Coronary artery (tissue), 2 donors: ENCODE results near the gene TCF7.
A peak's percentile ranks its signal among the peaks of the same experiment; 100 is the strongest.

Experiments
- DNase-seq: peaks from one replicate; pipeline ENCODE4 v3.0.0-alpha.2; 2017; ENCODE audit warnings: low spot score
- H3K27ac ChIP-seq, 2 donors: fragments of 200-600 bp; sonication (generic); one replicate each; pipeline ENCODE4 v1.5.1; 2016 to 2019
- H3K4me3 ChIP-seq: fragments of 200-600 bp; sonication (generic); 2 replicates; pipeline ENCODE4 v1.5.1; 2016; ENCODE audit warnings: mild to moderate bottlenecking, moderate library complexity
- TF ChIP-seq, protein P1 (sequence below): fragments of 200-600 bp; sonication (generic); IDR thresholded peaks from one replicate; pipeline ENCODE4 v1.5.1; 2019; ENCODE audit warnings: antibody characterized with exemption

TCF7 gene

DNA sequence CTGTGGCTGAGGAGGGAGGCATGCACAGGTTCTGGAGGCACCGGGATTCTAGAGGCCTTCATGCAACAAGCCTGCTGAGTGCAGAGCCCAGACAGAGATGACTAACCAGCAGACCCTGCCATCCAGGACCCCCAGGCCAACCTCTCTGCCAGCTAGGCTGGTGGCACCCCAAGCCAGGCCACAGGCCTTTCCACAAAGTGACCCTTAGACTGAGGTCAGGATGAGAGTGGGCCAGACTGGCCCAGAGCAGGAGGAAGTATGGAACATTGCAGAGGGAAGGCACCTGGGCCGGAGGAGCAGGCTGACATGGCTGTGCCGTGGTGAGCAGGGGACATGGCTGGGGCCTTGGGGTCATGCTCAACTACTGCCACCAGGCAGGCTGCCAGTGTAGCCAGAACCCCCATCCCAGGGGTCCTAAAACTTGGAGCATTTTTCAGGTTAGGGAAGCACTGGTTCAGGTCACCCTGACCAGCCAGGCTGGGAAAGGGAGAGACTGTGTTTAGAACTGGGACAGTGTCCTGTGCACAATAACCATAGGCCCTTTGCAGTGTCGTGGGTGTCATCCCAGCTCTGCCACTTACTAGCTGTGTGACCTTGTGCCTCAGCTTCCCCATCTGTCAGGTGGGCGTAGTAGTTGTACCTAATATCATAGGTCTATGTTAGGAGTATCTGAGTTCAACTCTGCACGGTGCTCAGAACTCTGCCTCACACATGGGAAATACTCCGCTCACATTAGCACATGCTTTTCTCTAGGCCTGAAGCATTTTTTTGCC lies 17.3 kb downstream of the TCF7 start:
- TF ChIP-seq, protein P1, sequence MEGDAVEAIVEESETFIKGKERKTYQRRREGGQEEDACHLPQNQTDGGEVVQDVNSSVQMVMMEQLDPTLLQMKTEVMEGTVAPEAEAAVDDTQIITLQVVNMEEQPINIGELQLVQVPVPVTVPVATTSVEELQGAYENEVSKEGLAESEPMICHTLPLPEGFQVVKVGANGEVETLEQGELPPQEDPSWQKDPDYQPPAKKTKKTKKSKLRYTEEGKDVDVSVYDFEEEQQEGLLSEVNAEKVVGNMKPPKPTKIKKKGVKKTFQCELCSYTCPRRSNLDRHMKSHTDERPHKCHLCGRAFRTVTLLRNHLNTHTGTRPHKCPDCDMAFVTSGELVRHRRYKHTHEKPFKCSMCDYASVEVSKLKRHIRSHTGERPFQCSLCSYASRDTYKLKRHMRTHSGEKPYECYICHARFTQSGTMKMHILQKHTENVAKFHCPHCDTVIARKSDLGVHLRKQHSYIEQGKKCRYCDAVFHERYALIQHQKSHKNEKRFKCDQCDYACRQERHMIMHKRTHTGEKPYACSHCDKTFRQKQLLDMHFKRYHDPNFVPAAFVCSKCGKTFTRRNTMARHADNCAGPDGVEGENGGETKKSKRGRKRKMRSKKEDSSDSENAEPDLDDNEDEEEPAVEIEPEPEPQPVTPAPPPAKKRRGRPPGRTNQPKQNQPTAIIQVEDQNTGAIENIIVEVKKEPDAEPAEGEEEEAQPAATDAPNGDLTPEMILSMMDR = no peak
- Histone ChIP-seq H3K4me3 (no peak overlapping the region), H3K27ac (no peak overlapping the region)
- no peak for DNase-seq

DNA sequence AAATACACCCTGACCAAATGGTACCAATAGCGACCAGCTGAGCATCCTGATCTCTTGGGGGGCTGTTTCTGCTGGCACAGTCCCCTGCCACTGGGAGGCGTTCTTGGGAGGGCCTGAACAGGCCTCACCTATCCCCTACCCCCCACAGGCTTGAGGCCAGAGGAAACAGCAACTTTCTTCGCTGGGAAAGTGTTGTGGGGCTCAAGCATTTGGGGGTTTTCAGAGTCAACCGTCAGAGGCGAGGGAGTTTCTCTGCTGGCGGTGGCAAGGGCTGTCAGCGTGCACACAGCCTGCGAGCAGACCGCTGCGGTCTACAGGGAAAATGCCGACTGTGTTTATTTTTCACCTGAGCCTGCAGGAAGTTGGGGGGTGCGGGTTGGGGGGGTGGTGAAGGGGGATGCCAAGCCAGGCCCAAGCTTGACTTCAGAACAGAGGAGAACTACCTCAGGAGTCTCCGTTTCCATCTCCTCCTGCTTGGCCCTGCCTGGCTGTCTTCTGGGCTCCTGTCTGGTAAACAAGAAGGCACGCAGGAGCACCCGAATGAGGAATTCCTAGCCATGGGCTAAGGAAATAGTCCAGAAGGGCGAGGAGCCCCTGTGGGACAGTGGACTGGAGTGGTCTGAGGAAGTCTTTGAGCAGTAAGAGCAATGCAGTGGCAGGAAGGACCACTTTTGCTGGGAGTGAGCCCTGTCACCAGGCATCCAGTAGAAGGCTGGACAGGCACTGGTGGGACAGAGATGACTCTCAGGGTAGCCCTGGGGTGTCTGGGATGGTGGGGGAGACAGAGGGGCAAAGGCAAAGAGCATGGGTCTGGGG lies 18.1 kb downstream of the TCF7 start:
- H3K4me3 ChIP-seq = no peak overlapping the region
- no peak for DNase-seq
- no peak overlapping the region for H3K27ac ChIP-seq
- TF ChIP-seq, protein P1 = no peak

GRCh38 chr5:134133188-134133994 lies 18.9 kb downstream of the TCF7 start:
- Histone ChIP-seq H3K27ac (no peak overlapping the region), H3K4me3 (no peak overlapping the region)
- no peak for DNase-seq
- TF ChIP-seq, protein P1 = no peak

DNA sequence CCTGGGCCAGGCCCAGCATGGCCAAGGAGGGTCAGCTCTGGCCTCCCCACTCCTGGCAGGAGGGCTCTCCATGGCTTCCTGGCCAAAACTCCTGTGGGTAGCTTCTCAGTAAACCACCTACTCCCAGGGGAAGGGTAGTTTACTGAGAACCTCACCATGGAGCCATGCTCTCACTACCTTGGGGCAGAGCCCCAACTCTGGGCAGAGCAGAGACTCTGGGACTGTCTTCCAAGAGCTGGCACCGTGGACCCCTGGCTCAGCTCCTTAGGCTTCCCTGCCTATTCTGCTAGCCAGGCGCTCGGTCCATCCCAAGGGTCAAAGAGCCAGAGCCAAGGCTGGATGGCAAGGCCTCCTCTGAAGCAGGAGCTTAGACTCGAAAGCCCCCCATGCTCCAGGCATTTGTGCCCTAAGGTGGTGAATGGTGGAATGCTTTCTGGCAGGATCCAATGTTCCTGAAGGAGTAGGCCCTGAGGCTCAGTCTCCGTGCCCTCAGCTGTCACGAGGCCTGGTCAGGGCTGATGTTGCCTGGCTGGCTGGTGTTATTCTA lies 19.6 kb downstream of the TCF7 start:
- H3K27ac ChIP-seq = no peak overlapping the region
- TF ChIP-seq, protein P1 = no peak
- DNase-seq = peak; percentile 63
- no peak overlapping the region for H3K4me3 ChIP-seq

DNA sequence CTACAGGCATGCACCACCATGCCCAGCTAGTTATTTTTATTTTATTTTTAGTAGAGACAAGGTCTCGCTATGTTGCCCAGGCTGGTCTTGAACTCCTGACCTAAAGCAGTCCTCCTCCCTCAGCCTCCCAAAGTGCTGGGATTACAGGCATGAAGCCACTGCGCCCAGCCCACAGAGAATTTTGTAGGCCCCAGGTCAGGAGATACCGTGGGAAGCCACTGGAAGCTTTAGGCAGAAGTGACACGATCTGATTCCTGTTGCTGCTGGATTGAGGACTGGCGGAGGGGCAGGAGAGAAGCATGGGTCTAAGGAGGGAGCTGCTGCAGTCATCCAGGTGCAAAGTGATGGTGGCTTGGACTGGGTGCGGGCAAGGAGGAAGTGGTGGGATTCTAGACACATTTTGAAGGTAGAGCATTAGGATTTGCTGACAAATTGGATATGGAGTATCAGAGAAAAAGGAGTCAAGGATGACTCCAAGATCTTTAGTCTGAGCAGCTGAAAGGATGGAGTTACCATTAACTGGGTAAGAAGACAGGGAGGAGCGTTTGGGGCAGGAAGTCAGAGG lies 20.7 kb downstream of the TCF7 start:
- Histone ChIP-seq H3K4me3 (no peak overlapping the region), H3K27ac (no peak overlapping the region)
- peak; percentile 65 for DNase-seq
- TF ChIP-seq, protein P1 = no peak

- no peak overlapping the region for H3K27ac ChIP-seq
- DNase-seq = peak; percentile 45
- no peak overlapping the region for H3K4me3 ChIP-seq
- TF ChIP-seq, protein P1 = no peak
These were observed 21.7 kb downstream of the TCF7 start for GRCh38 chr5:134136221-134136631.
